GM12878 (cell line): ENCODE data around the gene NOS1. TPM values are rescaled to one million over a fixed set of nuclear protein-coding genes. Genes with fewer than 3 reads are reported as not detected.

Experiments
- ATAC-seq: fragments of 200-7000 bp; cut with Tn5 transposase; 3 replicates; pipeline ENCODE4 v1.9.1; 2020; ENCODE audit warnings: mild to moderate bottlenecking, moderate library complexity
- BruUV-seq: library from RNA; stranded (reverse); fragments of 400-500 nt; replicated peaks from 2 replicates; lab custom pipeline; 2021; lab: Mats Ljungman, UMichigan
- CTCF ChIA-PET: fragments of 300-600 bp; sonication (Branson Sonifier 250); formaldehyde crosslinking; extraction: SDS; loops from one replicate; lab custom pipeline; 2021; ENCODE audit warnings: inconsistent platforms; lab: Yijun Ruan, JAX
- POLR2A ChIA-PET: fragments of 350-600 bp; formaldehyde crosslinking; extraction: SDS; loops from one replicate; lab custom pipeline; 2021; ENCODE audit warnings: inconsistent platforms; lab: Charles Lee
- RAD21 ChIA-PET: fragments of 300-600 bp; sonication (Branson Sonifier 250); formaldehyde crosslinking; loops from one replicate; lab custom pipeline; 2023; ENCODE audit warnings: antibody characterized with exemption; ENCODE audit not compliant: unreplicated experiment; lab: Charles Lee
- SMC1A ChIA-PET: fragments of 300-600 bp; sonication (Branson Sonifier 250); formaldehyde crosslinking; loops from one replicate; lab custom pipeline; 2023; ENCODE audit not compliant: unreplicated experiment, uncharacterized antibody; lab: Charles Lee
- DNase-seq: peaks from one replicate; pipeline ENCODE4 v3.0.0-alpha.2; 2011; ENCODE audit warnings: low read depth, low spot score
- FAIRE-seq: peaks from 3 replicates; lab custom pipeline; 2011; peaks lifted over from hg19 to GRCh38; lab: Jason Lieb, UNC
- H2AFZ ChIP-seq: 2 replicates; pipeline ENCODE4 v1.6.0; 2011; ENCODE audit warnings: low read depth, low read length, control low read depth; ENCODE audit not compliant: control insufficient read depth
- H3K27ac ChIP-seq: 2 replicates; pipeline ENCODE4 v1.5.1; 2011; ENCODE audit warnings: control low read depth; ENCODE audit not compliant: control insufficient read depth, insufficient read depth
- H3K27me3 ChIP-seq, 2 experiments: replicated peaks in 1 of 2; 2 replicates each; pipeline versions ENCODE4 v1.6.0 to v1.6.1; 2011; ENCODE audit warnings: low read length in 1 of 2; ENCODE audit not compliant: control insufficient read depth in 2 of 2, insufficient read depth in 2 of 2
- H3K36me3 ChIP-seq, 2 experiments: 2 replicates each; pipeline ENCODE4 v1.5.1; 2011; ENCODE audit warnings: low read length in 1 of 2; ENCODE audit not compliant: control insufficient read depth in 2 of 2, insufficient read depth in 2 of 2
- H3K4me1 ChIP-seq: 2 replicates; pipeline ENCODE4 v1.6.1; 2011; ENCODE audit warnings: mild to moderate bottlenecking, low read length, moderate library complexity, mixed read lengths; ENCODE audit not compliant: control insufficient read depth, insufficient read depth
- H3K4me2 ChIP-seq: 2 replicates; pipeline ENCODE4 v1.6.0; 2011; ENCODE audit warnings: control low read depth; ENCODE audit not compliant: control insufficient read depth, insufficient read depth
- H3K4me3 ChIP-seq: fragments of 200-600 bp; sonication (generic); 2 replicates; pipeline ENCODE4 v1.5.1; 2016
- H3K79me2 ChIP-seq: 2 replicates; pipeline ENCODE4 v1.6.0; 2011; ENCODE audit warnings: low read length; ENCODE audit not compliant: control insufficient read depth, insufficient read depth
- H3K9ac ChIP-seq: 2 replicates; pipeline ENCODE4 v1.8.0; 2011; ENCODE audit warnings: low read length, control low read depth, mixed read lengths; ENCODE audit not compliant: control insufficient read depth, insufficient read depth
- H3K9me3 ChIP-seq: replicated peaks from 3 replicates; pipeline ENCODE4 v1.5.1; 2011; ENCODE audit warnings: mild to moderate bottlenecking, low read length; ENCODE audit not compliant: control insufficient read depth, insufficient read depth
- H4K20me1 ChIP-seq: 2 replicates; pipeline ENCODE4 v1.6.0; 2011; ENCODE audit not compliant: control insufficient read depth, insufficient read depth
- EED ChIP-seq: sonication (generic); IDR thresholded peaks from 2 replicates; pipeline ENCODE4 v1.6.1; 2016; ENCODE audit warnings: antibody characterized with exemption, low read depth
- IKZF2 ChIP-seq, 2 experiments: fragments of 450-650 bp; IDR thresholded peaks; 2 replicates each; pipeline ENCODE4 v1.6.1; 2017; ENCODE audit warnings: mild to moderate bottlenecking in 2 of 2, moderate library complexity in 2 of 2
- JUNB ChIP-seq: IDR thresholded peaks from 2 replicates; pipeline ENCODE4 v1.6.1; 2016; ENCODE audit warnings: antibody characterized with exemption, mild to moderate bottlenecking
- NFYA ChIP-seq: IDR thresholded peaks from 2 replicates; pipeline ENCODE4 v1.6.1; 2011; ENCODE audit warnings: low read depth, mild to moderate bottlenecking, low read length, improper control_type of control experiment, borderline replicate concordance
- POU2F2 ChIP-seq: IDR thresholded peaks from 3 replicates; pipeline ENCODE4 v1.6.1; 2011; ENCODE audit warnings: low read depth, mild to moderate bottlenecking, low read length, borderline replicate concordance
- TAF1 ChIP-seq: IDR thresholded peaks from 2 replicates; pipeline ENCODE4 v1.6.1; 2011; ENCODE audit warnings: mild to moderate bottlenecking, low read depth, low read length, borderline replicate concordance
- YY1 ChIP-seq: IDR thresholded peaks from 2 replicates; pipeline ENCODE4 v1.6.1; 2011; ENCODE audit warnings: low read depth, mild to moderate bottlenecking, low read length
- ZBED1 ChIP-seq: IDR thresholded peaks from 2 replicates; pipeline ENCODE4 v1.6.1; 2016; ENCODE audit warnings: borderline replicate concordance
- ZSCAN29 ChIP-seq: fragments of 450-650 bp; IDR thresholded peaks from 2 replicates; pipeline ENCODE4 v1.6.1; 2017; ENCODE audit warnings: mild to moderate bottlenecking, moderate library complexity
- WGBS: methylation state at CpG from one replicate; pipeline ENCODE4 v1.1.6; 2016; ENCODE audit warnings: low lambda C conversion rate; ENCODE audit not compliant: insufficient replicate concordance, insufficient coverage; ENCODE audit errors: missing lambda C conversion rate; 5-methylcytosine and 5-hydroxymethylcytosine counted together
- in situ Hi-C: fragments of 300-500 bp; cut with MboI; formaldehyde crosslinking; loops from 9 replicates; pipeline ENCODE4 v1.14.3; 2018; ENCODE audit warnings: mixed read lengths
- intact Hi-C: fragments of 100-400 bp; cut with micrococcal nuclease; formaldehyde crosslinking; loops from one replicate; pipeline ENCODE4 v1.14.2; 2022; ENCODE audit not compliant: unreplicated experiment
- polyA plus RNA-seq, 11 experiments: library from polyadenylated mRNA; depleted of rRNA in 4 of 11; unstranded in 6 of 11; stranded (reverse) in 5 of 11; fragments of >200 nt; fragmentation: Nextera tagmentation in 4 of 11; fragmentation: Illumina TruSeq in 1 of 11; extraction: Ambion mirVana in 4 of 11; extraction: Trizol in 1 of 11; gene quantifications; 1 replicate in 1 of 11; 2 replicates in 10 of 11; pipeline versions ENCODE4 v1.2.1 to v1.2.3, GENCODE V29; 2011 to 2016; ENCODE audit warnings: inconsistent platforms in 2 of 11, missing spikeins in 2 of 11, low read depth in 1 of 11
- total RNA-seq, 4 experiments: library from RNA; depleted of rRNA in 3 of 4; stranded (reverse); fragments of >200 nt in 3 of 4; fragmentation: Illumina TruSeq in 1 of 4; extraction: Trizol in 1 of 4; gene quantifications; 2 replicates each; pipeline versions ENCODE4 v1.2.1 to v1.2.3, GENCODE V29; 2013 to 2021
- TF ChIP-seq, protein P1 (sequence below), 3 experiments: IDR thresholded peaks in 2 of 3; conservative IDR thresholded peaks in 1 of 3; 2 replicates each; pipeline ENCODE4 v1.5.1; 2011; ENCODE audit warnings: low read depth in 3 of 3, low read length in 3 of 3, mild to moderate bottlenecking in 3 of 3, control low read depth in 2 of 3, moderate library complexity in 2 of 3, inconsistent platforms in 1 of 3, mixed read lengths in 1 of 3; ENCODE audit not compliant: control insufficient read depth in 2 of 3, insufficient read depth in 1 of 3; ENCODE audit errors: extremely low read depth in 1 of 3
- TF ChIP-seq, protein P2 (sequence below): fragments of 450-650 bp; formaldehyde crosslinking; IDR thresholded peaks from 2 replicates; pipeline ENCODE4 v1.4.0; 2020; ENCODE audit warnings: mild to moderate bottlenecking, moderate library complexity
- TF ChIP-seq, protein P3 (sequence below): IDR thresholded peaks from 2 replicates; pipeline ENCODE4 v1.6.1; 2011; ENCODE audit warnings: mild to moderate bottlenecking, low read depth, low read length, moderate library complexity; ENCODE audit not compliant: insufficient replicate concordance

The NOS1 gene
- total and polyA plus RNA-seq, 10 of the 15 experiments (the other 5 are each of a cell fraction or from before 2014, with no cell fraction given), result under 0.01 to 0.04 (median 0.01) TPM; not detected in 7

DNA sequence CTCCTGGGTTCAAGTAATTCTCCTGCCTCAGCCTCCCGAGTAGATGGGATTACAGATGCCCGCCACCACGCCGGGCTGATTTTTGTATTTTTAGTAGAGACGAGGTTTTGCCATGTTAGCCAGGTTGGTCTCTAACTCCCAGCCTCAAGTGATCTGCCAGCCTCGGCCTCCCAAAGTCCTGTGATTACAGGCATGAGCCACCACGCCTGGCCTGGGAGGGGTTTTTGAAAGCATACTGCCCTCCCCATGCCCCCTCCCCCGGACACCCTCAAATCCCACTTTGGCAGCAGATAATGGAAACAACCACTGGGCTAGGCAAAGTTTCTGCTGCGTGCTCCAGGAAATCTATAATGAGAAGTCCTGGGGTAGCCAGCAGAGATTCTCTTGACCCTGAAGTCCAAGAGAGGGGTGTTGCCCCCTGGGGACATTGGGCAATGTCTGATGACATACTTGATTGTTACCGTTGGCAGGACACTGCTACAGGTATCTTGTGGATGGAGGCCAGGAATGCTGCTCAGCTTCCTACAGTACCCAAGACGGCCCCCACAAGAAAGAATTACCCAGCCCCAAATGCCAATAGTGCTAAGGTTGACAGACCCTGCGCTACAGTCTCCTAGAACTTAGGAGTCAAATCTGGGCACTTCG, 152.5 kb downstream of the NOS1 start:
- TF ChIP-seq TAF1 (no peak), IKZF2 (IDR thresholded peaks at IDR 0.05) (no peak), JUNB (no peak), POU2F2 (no peak), EED (no peak), NFYA (no peak), ZBED1 (no peak), YY1 (no peak), ZSCAN29 (no peak)
- TF ChIP-seq, protein P1, sequence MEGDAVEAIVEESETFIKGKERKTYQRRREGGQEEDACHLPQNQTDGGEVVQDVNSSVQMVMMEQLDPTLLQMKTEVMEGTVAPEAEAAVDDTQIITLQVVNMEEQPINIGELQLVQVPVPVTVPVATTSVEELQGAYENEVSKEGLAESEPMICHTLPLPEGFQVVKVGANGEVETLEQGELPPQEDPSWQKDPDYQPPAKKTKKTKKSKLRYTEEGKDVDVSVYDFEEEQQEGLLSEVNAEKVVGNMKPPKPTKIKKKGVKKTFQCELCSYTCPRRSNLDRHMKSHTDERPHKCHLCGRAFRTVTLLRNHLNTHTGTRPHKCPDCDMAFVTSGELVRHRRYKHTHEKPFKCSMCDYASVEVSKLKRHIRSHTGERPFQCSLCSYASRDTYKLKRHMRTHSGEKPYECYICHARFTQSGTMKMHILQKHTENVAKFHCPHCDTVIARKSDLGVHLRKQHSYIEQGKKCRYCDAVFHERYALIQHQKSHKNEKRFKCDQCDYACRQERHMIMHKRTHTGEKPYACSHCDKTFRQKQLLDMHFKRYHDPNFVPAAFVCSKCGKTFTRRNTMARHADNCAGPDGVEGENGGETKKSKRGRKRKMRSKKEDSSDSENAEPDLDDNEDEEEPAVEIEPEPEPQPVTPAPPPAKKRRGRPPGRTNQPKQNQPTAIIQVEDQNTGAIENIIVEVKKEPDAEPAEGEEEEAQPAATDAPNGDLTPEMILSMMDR (IDR thresholded peaks at IDR 0.05 in 2 of 3, conservative IDR thresholded peaks at IDR 0.05 in 1 of 3; ENCODE audit: control insufficient read depth in 2 of 3, extremely low read depth in 1 of 3, insufficient read depth in 1 of 3, low read depth in 3 of 3, low read length in 3 of 3), result no peak
- TF ChIP-seq, protein P2, sequence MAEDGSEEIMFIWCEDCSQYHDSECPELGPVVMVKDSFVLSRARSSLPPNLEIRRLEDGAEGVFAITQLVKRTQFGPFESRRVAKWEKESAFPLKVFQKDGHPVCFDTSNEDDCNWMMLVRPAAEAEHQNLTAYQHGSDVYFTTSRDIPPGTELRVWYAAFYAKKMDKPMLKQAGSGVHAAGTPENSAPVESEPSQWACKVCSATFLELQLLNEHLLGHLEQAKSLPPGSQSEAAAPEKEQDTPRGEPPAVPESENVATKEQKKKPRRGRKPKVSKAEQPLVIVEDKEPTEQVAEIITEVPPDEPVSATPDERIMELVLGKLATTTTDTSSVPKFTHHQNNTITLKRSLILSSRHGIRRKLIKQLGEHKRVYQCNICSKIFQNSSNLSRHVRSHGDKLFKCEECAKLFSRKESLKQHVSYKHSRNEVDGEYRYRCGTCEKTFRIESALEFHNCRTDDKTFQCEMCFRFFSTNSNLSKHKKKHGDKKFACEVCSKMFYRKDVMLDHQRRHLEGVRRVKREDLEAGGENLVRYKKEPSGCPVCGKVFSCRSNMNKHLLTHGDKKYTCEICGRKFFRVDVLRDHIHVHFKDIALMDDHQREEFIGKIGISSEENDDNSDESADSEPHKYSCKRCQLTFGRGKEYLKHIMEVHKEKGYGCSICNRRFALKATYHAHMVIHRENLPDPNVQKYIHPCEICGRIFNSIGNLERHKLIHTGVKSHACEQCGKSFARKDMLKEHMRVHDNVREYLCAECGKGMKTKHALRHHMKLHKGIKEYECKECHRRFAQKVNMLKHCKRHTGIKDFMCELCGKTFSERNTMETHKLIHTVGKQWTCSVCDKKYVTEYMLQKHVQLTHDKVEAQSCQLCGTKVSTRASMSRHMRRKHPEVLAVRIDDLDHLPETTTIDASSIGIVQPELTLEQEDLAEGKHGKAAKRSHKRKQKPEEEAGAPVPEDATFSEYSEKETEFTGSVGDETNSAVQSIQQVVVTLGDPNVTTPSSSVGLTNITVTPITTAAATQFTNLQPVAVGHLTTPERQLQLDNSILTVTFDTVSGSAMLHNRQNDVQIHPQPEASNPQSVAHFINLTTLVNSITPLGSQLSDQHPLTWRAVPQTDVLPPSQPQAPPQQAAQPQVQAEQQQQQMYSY (CRISPR knock-in tag), result no peak
- TF ChIP-seq, protein P3, sequence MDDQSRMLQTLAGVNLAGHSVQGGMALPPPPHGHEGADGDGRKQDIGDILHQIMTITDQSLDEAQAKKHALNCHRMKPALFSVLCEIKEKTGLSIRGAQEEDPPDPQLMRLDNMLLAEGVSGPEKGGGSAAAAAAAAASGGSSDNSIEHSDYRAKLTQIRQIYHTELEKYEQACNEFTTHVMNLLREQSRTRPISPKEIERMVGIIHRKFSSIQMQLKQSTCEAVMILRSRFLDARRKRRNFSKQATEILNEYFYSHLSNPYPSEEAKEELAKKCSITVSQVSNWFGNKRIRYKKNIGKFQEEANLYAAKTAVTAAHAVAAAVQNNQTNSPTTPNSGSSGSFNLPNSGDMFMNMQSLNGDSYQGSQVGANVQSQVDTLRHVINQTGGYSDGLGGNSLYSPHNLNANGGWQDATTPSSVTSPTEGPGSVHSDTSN, result no peak
- WGBS, result 25% methylated on average over 13 of the region's 13 CpGs
- ATAC-seq (no peak), DNase-seq (no peak), FAIRE-seq (no peak)
- ChIA-PET RAD21 (no interaction called here), CTCF (no interaction called here), POLR2A (no interaction called here), SMC1A (no interaction called here)
- Histone ChIP-seq H3K9ac (no peak overlapping the region), H3K36me3 (no peaks in the 10 kb centered on the region), H3K4me2 (no peak overlapping the region), H2AFZ (no peak overlapping the region), H3K4me3 (no peak overlapping the region), H3K27ac (no peak overlapping the region), H3K4me1 (no peaks in the 10 kb centered on the region), H3K79me2 (no peaks in the 10 kb centered on the region), H4K20me1 (no peaks in the 10 kb centered on the region), H3K27me3 (no peaks in the 10 kb centered on the region), H3K9me3 (no peaks in the 10 kb centered on the region)
- in situ Hi-C loops, result no loop called here
- intact Hi-C loops, result no loop called here
- BruUV-seq, result no TSS peak
